NB4 (cell line): ENCODE measurements around the gene FBXO48.

ENCODE experiments used
- DNase-seq: peaks from one replicate; pipeline ENCODE4 v3.0.0; 2010; ENCODE audit warnings: low read depth
- H3K4me3 ChIP-seq: one replicate; pipeline ENCODE4 v1.5.1; 2011; ENCODE audit warnings: mild to moderate bottlenecking, low read depth, low read length, moderate library complexity
- MYC ChIP-seq: IDR thresholded peaks from 2 replicates; pipeline ENCODE4 v1.6.1; 2011; ENCODE audit warnings: low read depth, low read length
- POLR2A ChIP-seq: IDR thresholded peaks from 2 replicates; pipeline ENCODE4 v1.6.1; 2011; ENCODE audit warnings: mild to moderate bottlenecking; ENCODE audit not compliant: insufficient read length; ENCODE audit errors: extremely low read depth
- TF ChIP-seq, protein P1 (sequence below): IDR thresholded peaks from one replicate; pipeline ENCODE4 v1.5.1; 2012; ENCODE audit warnings: low read depth, low read length
- TF ChIP-seq, protein P2 (sequence below): IDR thresholded peaks from 2 replicates; pipeline ENCODE4 v1.6.1; 2011; ENCODE audit warnings: low read depth, low read length

The FBXO48 gene

DNA sequence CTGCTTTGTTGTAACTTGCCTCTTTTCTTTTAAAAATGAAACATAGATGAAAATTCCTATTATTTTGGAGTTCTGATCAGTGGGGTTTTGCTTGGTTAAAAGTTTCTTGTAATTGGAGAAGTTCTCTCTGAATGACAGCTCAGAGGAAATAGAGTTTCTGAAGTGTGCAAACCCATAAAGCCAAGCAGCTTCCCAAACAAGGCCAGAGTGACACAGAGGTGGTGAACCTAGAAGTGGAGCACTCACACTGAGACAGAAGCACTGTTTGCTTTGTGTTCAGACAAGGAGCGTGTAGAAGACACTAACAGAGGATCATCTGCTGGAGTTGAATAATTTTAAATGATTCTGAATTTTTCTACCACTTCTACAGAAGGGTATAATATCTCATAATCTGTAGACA, 49.2 kb downstream of the FBXO48 start:
- peak; percentile 72 for DNase-seq

DNA sequence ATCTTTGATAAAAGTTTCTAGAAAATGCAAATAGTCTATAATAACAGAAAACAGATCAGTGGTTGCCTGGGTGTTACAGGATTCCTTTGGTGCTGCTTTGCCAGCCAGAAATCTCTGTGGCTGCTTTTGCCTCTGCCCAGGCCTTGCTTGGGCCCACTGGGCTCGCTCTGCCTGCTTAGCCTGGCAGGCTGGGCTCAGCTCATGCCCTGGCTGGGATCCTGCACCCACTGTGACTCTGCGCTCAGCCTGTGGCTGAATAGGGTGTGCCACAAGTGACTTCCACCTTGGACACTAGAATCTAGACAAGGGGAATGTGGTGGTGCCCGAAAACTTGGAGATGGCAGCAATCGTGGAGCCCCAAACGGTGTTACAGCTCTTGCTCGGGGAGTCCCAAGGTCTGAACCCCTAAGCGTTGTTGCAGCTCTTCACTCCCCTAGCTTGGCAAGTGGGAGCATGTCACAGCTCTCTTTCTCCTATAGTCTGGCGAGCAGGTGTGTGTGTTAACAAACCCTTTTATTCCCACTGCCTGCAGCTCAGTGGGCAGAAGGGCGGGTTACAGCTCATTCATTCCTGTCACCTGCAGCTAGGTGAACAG, 50.9 kb downstream of the FBXO48 start:
- TF ChIP-seq, protein P1, sequence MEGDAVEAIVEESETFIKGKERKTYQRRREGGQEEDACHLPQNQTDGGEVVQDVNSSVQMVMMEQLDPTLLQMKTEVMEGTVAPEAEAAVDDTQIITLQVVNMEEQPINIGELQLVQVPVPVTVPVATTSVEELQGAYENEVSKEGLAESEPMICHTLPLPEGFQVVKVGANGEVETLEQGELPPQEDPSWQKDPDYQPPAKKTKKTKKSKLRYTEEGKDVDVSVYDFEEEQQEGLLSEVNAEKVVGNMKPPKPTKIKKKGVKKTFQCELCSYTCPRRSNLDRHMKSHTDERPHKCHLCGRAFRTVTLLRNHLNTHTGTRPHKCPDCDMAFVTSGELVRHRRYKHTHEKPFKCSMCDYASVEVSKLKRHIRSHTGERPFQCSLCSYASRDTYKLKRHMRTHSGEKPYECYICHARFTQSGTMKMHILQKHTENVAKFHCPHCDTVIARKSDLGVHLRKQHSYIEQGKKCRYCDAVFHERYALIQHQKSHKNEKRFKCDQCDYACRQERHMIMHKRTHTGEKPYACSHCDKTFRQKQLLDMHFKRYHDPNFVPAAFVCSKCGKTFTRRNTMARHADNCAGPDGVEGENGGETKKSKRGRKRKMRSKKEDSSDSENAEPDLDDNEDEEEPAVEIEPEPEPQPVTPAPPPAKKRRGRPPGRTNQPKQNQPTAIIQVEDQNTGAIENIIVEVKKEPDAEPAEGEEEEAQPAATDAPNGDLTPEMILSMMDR, result no peak
- no peak for TF ChIP-seq MYC
- TF ChIP-seq, protein P2, sequence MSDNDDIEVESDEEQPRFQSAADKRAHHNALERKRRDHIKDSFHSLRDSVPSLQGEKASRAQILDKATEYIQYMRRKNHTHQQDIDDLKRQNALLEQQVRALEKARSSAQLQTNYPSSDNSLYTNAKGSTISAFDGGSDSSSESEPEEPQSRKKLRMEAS, result no peak
- no peak for TF ChIP-seq POLR2A
- no peak overlapping the region for H3K4me3 ChIP-seq
- no peak for DNase-seq

More for the DNA sequence above, 49.2 kb downstream of the FBXO48 start:
- no peak overlapping the region for H3K4me3 ChIP-seq
- TF ChIP-seq MYC (no peak), POLR2A (no peak)
- TF ChIP-seq, protein P2, result no peak
- TF ChIP-seq, protein P1, result no peak

DNA sequence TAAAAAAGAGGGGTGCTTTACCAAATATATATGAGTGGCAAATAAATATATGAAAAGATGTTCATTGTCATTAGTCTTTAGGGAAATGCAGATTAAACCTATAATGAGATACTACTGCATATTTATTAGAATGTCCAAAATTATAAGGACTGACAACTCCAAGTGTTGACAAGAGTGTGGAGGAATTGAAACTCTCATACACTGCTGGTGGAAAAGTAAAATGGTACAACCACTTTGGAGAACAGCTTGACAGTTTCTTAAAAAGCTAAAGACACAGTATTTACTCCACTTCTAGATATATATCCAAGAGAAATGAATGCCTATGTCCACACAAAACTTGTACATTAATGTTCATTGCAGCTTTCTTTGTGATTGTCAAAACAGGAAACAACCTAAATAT, 51.6 kb downstream of the FBXO48 start:
- H3K4me3 ChIP-seq, result no peak overlapping the region
- DNase-seq, result no peak
- TF ChIP-seq, protein P2, result no peak
- TF ChIP-seq, protein P1, result no peak
- no peak for TF ChIP-seq POLR2A
- TF ChIP-seq MYC, result no peak

DNA sequence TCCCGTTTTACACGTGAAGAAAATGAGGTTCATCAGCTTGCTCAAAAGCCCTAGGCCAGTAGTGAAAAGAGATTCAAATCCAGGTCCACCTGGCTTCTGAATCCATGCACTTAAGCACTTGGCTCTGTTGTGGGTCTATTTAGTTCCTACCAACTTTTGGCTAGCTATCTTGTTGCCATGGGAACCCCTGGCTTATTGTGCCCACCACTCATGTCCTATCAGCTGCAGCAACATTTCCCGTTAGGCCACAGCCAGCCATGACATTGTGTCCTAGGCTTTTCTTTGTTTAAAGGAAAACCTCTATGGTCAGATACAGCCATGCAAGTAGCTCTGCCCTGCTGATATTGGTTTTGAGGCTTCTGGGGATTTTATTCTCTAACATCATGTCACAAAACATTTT, 52.2 kb downstream of the FBXO48 start:
- H3K4me3 ChIP-seq, result no peak overlapping the region
- DNase-seq, result no peak
- TF ChIP-seq, protein P1, result no peak
- TF ChIP-seq POLR2A (no peak), MYC (no peak)
- TF ChIP-seq, protein P2, result no peak

DNA sequence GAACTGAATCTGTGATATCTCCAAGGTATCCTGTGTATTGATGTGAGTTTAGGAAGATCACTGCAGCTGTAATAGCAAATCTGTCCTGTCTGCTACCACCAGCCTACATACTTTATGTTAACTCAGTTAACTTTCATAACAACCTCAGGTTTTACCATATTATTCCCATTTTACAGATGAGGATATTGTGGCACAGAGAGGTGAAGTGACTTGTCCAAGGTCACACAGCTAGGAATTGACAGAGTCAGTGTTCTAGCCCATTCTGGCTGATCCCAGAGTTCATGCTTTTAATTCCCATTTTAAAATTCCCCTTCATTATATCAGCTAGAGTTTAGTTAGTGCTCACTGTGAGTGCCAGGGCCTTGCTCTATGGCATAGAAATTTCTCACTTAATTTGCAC, 52.6 kb downstream of the FBXO48 start:
- TF ChIP-seq, protein P2, result no peak
- no peak for DNase-seq
- H3K4me3 ChIP-seq, result no peak overlapping the region

DNA sequence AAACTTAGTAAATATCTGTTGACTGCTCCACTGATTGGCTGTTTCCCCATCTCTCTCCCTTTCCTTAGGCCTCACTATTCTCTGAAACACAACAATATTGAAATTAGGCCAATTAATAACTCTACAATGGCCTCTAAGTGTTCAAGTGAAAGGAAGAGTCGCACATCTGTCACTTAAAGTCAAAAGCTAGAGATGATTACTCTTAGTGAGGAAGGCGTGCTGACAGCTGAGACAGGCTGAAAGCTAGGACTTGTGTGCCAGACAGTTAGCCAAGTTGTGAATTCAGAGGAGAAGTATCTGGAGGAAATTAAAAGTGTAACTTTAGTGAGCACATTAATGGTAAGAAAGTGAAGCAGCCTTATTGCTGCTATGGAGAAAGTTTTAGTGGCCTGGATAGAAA, 53.6 kb downstream of the FBXO48 start:
- no peak for DNase-seq
- no peak for TF ChIP-seq MYC
- TF ChIP-seq, protein P2, result no peak
- TF ChIP-seq, protein P1, result no peak
- no peak for TF ChIP-seq POLR2A
- no peak overlapping the region for H3K4me3 ChIP-seq
